ENCODE measurements around the gene PPP3R2.

The PPP3R2 gene

GRCh38 chr9:101585740-101586139 is 9.0 kb downstream of the PPP3R2 start:
- ATAC-seq (ENCODE audit: low read depth) (no peak), DNase-seq (ENCODE audit: low spot score) (no peak)
- Histone ChIP-seq H3K4me3 (ENCODE audit: severe bottlenecking) (no peak overlapping the region), H3K27ac (ENCODE audit: poor library complexity, severe bottlenecking) (no peak overlapping the region), H3K27me3 (ENCODE audit: insufficient read depth, poor library complexity, severe bottlenecking) (no peaks in the 10 kb centered on the region), H3K4me1 (ENCODE audit: insufficient read depth, poor library complexity, severe bottlenecking) (peaks cover 5% of the 10 kb centered on the region), H3K9me3 (ENCODE audit: severe bottlenecking) (no peaks in the 10 kb centered on the region), H3K36me3 (ENCODE audit: low read depth) (no peaks in the 10 kb centered on the region)
- no peak for TF ChIP-seq CTCF (IDR thresholded peaks at IDR 0.05; ENCODE audit: poor library complexity, severe bottlenecking)

DNA sequence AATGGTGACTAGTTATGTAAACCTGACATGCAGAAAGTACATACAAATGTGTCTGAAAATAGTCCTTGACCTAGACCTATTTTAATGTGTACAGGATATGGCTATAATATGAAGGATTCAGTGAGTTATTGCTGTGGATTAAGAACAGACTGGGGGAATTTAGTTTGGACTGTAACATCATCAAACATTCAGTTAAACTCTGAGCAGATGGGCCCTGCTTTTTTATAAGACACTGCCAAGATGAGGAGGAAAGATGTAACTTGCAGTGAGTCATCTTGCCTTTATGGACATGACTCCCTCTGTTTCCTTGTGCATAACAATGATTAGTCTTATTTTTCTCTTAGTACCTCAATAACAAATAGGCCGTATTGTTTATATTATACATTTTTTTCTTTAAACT is 12.2 kb downstream of the PPP3R2 start:
- no peak overlapping the region for H3K4me3 ChIP-seq (ENCODE audit: severe bottlenecking)
- no peak for TF ChIP-seq CTCF (IDR thresholded peaks at IDR 0.05; ENCODE audit: poor library complexity, severe bottlenecking)
- no peaks in the 10 kb centered on the region for H3K4me1 ChIP-seq (ENCODE audit: insufficient read depth, poor library complexity, severe bottlenecking)
- H3K36me3 ChIP-seq (ENCODE audit: low read depth): no peaks in the 10 kb centered on the region
- ATAC-seq (ENCODE audit: low read depth) (no peak), DNase-seq (ENCODE audit: low spot score) (no peak)
- H3K9me3 ChIP-seq (ENCODE audit: severe bottlenecking): no peaks in the 10 kb centered on the region
- H3K27me3 ChIP-seq (ENCODE audit: insufficient read depth, poor library complexity, severe bottlenecking): no peaks in the 10 kb centered on the region
- no peak overlapping the region for H3K27ac ChIP-seq (ENCODE audit: poor library complexity, severe bottlenecking)

- DNase-seq (ENCODE audit: low spot score) (no peak), ATAC-seq (ENCODE audit: low read depth) (no peak)
- H3K27me3 ChIP-seq (ENCODE audit: insufficient read depth, poor library complexity, severe bottlenecking): no peaks in the 10 kb centered on the region
- TF ChIP-seq CTCF (IDR thresholded peaks at IDR 0.05; ENCODE audit: poor library complexity, severe bottlenecking): no peak
- H3K36me3 ChIP-seq (ENCODE audit: low read depth): no peaks in the 10 kb centered on the region
- H3K4me1 ChIP-seq (ENCODE audit: insufficient read depth, poor library complexity, severe bottlenecking): no peaks in the 10 kb centered on the region
- no peaks in the 10 kb centered on the region for H3K9me3 ChIP-seq (ENCODE audit: severe bottlenecking)
- H3K4me3 ChIP-seq (ENCODE audit: severe bottlenecking): no peak overlapping the region
- H3K27ac ChIP-seq (ENCODE audit: poor library complexity, severe bottlenecking): no peak overlapping the region
These were observed 14.8 kb downstream of the PPP3R2 start for GRCh38 chr9:101579711-101580545.

GRCh38 chr9:101578378-101578777 is 16.4 kb downstream of the PPP3R2 start:
- Histone ChIP-seq H3K27me3 (ENCODE audit: insufficient read depth, poor library complexity, severe bottlenecking) (no peaks in the 10 kb centered on the region), H3K27ac (ENCODE audit: poor library complexity, severe bottlenecking) (no peak overlapping the region), H3K36me3 (ENCODE audit: low read depth) (no peaks in the 10 kb centered on the region), H3K4me3 (ENCODE audit: severe bottlenecking) (no peak overlapping the region), H3K9me3 (ENCODE audit: severe bottlenecking) (no peaks in the 10 kb centered on the region), H3K4me1 (ENCODE audit: insufficient read depth, poor library complexity, severe bottlenecking) (no peaks in the 10 kb centered on the region)
- no peak for TF ChIP-seq CTCF (IDR thresholded peaks at IDR 0.05; ENCODE audit: poor library complexity, severe bottlenecking)
- ATAC-seq (ENCODE audit: low read depth) (no peak), DNase-seq (ENCODE audit: low spot score) (no peak)

DNA sequence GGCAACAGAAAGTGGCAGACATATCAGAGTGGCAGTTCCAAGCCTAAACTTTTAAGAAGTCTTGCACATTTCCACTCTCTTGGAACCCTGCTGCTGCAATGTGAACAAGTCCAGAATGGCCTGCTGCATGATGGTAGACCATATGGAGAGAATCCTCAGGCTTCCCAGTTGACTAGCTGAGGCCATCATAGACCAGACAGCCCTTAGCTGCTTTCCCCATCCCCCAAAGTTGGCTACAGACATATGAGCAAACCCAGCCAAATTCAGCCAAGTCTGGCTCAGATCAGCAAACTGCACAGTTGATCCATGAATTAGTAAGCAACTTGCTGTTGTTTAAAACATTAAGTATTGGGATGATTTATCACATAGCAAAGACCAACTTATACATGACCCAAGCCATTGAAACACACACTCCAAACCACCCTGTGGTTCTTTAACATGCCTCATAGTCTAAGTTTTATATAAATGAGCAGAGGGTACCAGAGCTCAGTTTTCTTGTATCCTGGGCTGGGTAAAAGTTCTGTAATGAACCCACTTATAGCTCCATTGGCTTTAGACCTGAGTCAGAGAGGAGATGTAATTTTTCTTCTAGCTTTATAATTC is 19.9 kb downstream of the PPP3R2 start:
- Histone ChIP-seq H3K4me3 (ENCODE audit: severe bottlenecking) (no peak overlapping the region), H3K27ac (ENCODE audit: poor library complexity, severe bottlenecking) (no peak overlapping the region), H3K9me3 (ENCODE audit: severe bottlenecking) (no peaks in the 10 kb centered on the region), H3K27me3 (ENCODE audit: insufficient read depth, poor library complexity, severe bottlenecking) (no peaks in the 10 kb centered on the region), H3K4me1 (ENCODE audit: insufficient read depth, poor library complexity, severe bottlenecking) (no peaks in the 10 kb centered on the region), H3K36me3 (ENCODE audit: low read depth) (no peaks in the 10 kb centered on the region)
- DNase-seq (ENCODE audit: low spot score) (no peak), ATAC-seq (ENCODE audit: low read depth) (no peak)
- TF ChIP-seq CTCF (IDR thresholded peaks at IDR 0.05; ENCODE audit: poor library complexity, severe bottlenecking): no peak

All from RWPE2 (cell line).